ENCODE measurements around the gene DLGAP1.

The DLGAP1 gene

DNA sequence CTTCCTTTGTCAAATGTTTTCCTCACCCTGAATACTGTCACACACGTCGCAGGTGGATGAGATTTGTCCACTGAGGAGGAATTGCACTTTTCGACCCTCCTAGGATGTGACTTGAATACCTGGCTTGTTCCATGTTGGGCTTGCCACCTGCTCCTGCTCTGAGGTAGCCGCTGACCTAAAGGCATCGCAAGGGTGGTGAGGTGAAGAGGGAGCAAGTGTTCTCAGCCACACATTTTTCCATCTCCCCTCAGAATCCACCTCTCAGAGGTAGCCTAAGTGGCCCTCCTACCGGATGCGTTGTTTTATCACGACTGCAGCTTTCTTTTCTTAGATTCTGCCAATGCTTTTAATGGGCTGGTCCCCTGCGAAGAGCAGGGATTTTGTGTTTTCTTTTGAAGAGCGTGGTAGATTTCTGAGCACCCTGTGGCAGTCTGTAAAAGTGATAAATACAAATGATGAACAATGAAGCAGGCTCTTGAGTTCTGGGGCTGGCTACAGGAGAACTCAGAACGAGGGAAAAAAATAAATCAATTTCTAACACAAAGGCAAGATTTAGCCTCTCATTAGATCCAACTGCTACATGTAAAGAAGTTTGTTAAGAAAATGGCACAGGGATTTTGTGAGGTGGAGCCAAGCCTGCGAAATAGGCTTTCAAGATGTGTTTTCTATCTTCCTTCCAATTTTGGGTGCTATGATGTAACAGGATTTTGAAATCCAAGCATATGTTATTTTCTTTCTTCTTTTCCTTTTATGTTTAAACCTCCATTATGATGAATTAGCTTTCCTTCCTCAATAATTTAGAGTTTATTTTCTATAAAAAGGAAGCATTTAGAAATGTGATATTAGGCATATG, 618.4 kb downstream of the DLGAP1 start:
- ChIA-PET CTCF (no interaction called here), POLR2A (no interaction called here)
- Histone ChIP-seq H3K9me3 (ENCODE audit: control insufficient read depth, insufficient read depth, low read depth, low read length) (no peaks in the 10 kb centered on the region), H3K4me3 (ENCODE audit: low read depth, low read length) (no peak overlapping the region), H3K27ac (ENCODE audit: extremely low read depth, low read depth, low read length) (no peak overlapping the region), H3K4me1 (ENCODE audit: control insufficient read depth, insufficient read depth, low read length) (no peaks in the 10 kb centered on the region), H3K36me3 (ENCODE audit: control insufficient read depth in 2 of 2, insufficient read depth in 1 of 2, low read length in 2 of 2) (no peaks in the 10 kb centered on the region)
- no peak for TF ChIP-seq ZNF571 (tag by site-specific recombination; IDR thresholded peaks at IDR 0.05)
- TF ChIP-seq ZNF626 (tag by site-specific recombination; IDR thresholded peaks at IDR 0.05) = no peak
- no peak for TF ChIP-seq ZNF660 (tag by site-specific recombination; IDR thresholded peaks at IDR 0.05)
- TF ChIP-seq, protein P1, sequence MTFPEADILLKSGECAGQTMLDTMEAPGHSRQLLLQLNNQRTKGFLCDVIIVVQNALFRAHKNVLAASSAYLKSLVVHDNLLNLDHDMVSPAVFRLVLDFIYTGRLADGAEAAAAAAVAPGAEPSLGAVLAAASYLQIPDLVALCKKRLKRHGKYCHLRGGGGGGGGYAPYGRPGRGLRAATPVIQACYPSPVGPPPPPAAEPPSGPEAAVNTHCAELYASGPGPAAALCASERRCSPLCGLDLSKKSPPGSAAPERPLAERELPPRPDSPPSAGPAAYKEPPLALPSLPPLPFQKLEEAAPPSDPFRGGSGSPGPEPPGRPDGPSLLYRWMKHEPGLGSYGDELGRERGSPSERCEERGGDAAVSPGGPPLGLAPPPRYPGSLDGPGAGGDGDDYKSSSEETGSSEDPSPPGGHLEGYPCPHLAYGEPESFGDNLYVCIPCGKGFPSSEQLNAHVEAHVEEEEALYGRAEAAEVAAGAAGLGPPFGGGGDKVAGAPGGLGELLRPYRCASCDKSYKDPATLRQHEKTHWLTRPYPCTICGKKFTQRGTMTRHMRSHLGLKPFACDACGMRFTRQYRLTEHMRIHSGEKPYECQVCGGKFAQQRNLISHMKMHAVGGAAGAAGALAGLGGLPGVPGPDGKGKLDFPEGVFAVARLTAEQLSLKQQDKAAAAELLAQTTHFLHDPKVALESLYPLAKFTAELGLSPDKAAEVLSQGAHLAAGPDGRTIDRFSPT (tag by site-specific recombination; IDR thresholded peaks at IDR 0.05) = no peak
- TF ChIP-seq, protein P2, sequence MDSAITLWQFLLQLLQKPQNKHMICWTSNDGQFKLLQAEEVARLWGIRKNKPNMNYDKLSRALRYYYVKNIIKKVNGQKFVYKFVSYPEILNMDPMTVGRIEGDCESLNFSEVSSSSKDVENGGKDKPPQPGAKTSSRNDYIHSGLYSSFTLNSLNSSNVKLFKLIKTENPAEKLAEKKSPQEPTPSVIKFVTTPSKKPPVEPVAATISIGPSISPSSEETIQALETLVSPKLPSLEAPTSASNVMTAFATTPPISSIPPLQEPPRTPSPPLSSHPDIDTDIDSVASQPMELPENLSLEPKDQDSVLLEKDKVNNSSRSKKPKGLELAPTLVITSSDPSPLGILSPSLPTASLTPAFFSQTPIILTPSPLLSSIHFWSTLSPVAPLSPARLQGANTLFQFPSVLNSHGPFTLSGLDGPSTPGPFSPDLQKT (IDR thresholded peaks at IDR 0.05; ENCODE audit: borderline replicate concordance, low read depth, low read length) = no peak
- TF ChIP-seq ZNF843 (tag by site-specific recombination; IDR thresholded peaks at IDR 0.05) = no peak
- no peak for TF ChIP-seq ZNF776 (tag by site-specific recombination; IDR thresholded peaks at IDR 0.05; ENCODE audit: borderline replicate concordance)
- TF ChIP-seq ZNF433 (tag by site-specific recombination; IDR thresholded peaks at IDR 0.05; ENCODE audit: low read depth) = no peak
- no peak for TF ChIP-seq ZNF157 (tag by site-specific recombination; IDR thresholded peaks at IDR 0.05)
- TF ChIP-seq ZNF596 (tag by site-specific recombination; IDR thresholded peaks at IDR 0.05) = no peak
- TF ChIP-seq SETDB1 (IDR thresholded peaks at IDR 0.05; ENCODE audit: insufficient read length, low read length) = no peak
- TF ChIP-seq, protein P3, sequence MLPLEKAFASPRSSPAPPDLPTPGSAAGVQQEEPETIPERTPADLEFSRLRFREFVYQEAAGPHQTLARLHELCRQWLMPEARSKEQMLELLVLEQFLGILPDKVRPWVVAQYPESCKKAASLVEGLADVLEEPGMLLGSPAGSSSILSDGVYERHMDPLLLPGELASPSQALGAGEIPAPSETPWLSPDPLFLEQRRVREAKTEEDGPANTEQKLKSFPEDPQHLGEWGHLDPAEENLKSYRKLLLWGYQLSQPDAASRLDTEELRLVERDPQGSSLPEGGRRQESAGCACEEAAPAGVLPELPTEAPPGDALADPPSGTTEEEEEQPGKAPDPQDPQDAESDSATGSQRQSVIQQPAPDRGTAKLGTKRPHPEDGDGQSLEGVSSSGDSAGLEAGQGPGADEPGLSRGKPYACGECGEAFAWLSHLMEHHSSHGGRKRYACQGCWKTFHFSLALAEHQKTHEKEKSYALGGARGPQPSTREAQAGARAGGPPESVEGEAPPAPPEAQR (tag by site-specific recombination; IDR thresholded peaks at IDR 0.05) = no peak

DNA sequence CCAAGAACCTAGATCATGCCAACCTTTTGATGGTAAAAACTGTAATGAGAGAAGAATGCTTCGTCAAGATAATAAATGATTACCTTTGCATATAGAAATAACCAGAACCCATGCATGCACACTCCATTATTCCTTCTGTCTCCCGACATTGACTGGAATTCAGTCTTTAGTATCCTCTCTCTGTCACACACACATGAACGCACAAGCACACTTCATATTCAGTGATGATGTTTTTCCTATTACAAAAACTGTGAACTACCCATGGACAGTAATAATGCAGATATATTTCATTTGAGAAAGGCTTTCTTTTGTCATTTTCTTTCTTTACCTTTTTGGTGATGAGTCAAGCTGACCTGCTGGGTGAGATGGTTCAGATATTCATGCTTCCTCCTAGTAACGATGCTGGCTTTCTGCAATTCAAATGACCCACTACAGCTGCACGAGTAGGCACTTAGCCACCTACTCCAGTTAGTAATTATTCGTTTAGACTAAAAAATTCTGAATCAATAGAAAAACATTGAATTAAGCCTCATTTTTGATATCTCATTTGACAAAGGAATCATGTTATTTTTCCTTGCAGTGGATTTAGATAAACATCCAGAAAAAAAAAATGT, 623.0 kb downstream of the DLGAP1 start:
- TF ChIP-seq ZNF571 (tag by site-specific recombination; IDR thresholded peaks at IDR 0.05) (no peak), ZNF37A (tag by site-specific recombination; IDR thresholded peaks at IDR 0.05) (no peak), ZNF777 (tag by site-specific recombination; IDR thresholded peaks at IDR 0.05; ENCODE audit: borderline replicate concordance) (no peak), ZNF707 (tag by site-specific recombination; IDR thresholded peaks at IDR 0.05) (no peak)
- POLR2A ChIA-PET = no interaction called here
- Histone ChIP-seq H3K4me1 (ENCODE audit: control insufficient read depth, insufficient read depth, low read length) (no peaks in the 10 kb centered on the region), H3K27ac (ENCODE audit: extremely low read depth, low read depth, low read length) (no peak overlapping the region), H3K9me3 (ENCODE audit: control insufficient read depth, insufficient read depth, low read depth, low read length) (no peaks in the 10 kb centered on the region), H3K4me3 (ENCODE audit: low read depth, low read length) (no peak overlapping the region), H3K36me3 (ENCODE audit: control insufficient read depth in 2 of 2, insufficient read depth in 1 of 2, low read length in 2 of 2) (no peaks in the 10 kb centered on the region)
- CTCF ChIA-PET = no interaction called here

DNA sequence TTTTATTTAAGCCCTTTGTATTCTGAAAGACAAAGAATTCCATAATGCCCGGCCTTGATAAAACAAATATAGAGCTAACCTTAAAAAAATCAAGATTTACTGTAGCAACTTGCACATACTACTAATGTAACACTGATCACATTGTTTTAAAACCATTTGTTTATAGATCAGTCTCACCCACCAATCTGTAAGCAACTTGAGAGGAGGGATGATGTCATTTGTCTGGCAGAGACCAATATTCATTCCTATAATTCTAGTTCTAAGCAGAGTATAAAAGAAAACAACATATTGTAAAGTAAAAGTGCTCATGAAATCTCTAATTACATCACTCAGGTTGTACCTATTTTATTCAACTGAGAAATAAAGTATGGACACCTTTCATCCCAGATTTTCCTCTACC, 624.5 kb downstream of the DLGAP1 start:
- POLR2A ChIA-PET = no interaction called here
- no peaks in the 10 kb centered on the region for H3K36me3 ChIP-seq (ENCODE audit: control insufficient read depth in 2 of 2, insufficient read depth in 1 of 2, low read length in 2 of 2)
- H3K9me3 ChIP-seq (ENCODE audit: control insufficient read depth, insufficient read depth, low read depth, low read length) = no peaks in the 10 kb centered on the region
- no peak overlapping the region for H3K4me3 ChIP-seq (ENCODE audit: low read depth, low read length)
- TF ChIP-seq ZNF140 (tag by site-specific recombination; IDR thresholded peaks at IDR 0.05) (no peak), ZNF302 (tag by site-specific recombination; IDR thresholded peaks at IDR 0.05; ENCODE audit: low read depth) (no peak), ZNF391 (tag by site-specific recombination; IDR thresholded peaks at IDR 0.05; ENCODE audit: borderline replicate concordance, low read depth) (no peak)
- no peaks in the 10 kb centered on the region for H3K4me1 ChIP-seq (ENCODE audit: control insufficient read depth, insufficient read depth, low read length)
- CTCF ChIA-PET = no interaction called here
- H3K27ac ChIP-seq (ENCODE audit: extremely low read depth, low read depth, low read length) = no peak overlapping the region
